OCI-LY7 (cell line): ENCODE measurements around the gene LPAR1. TPM values are rescaled to one million over a fixed set of nuclear protein-coding genes. Genes with fewer than 3 reads are reported as not detected.

Source experiments
- BruUV-seq: library from RNA; stranded (reverse); fragments of 400-500 nt; replicated peaks from 2 replicates; lab custom pipeline; 2021; lab: Mats Ljungman, UMichigan
- CTCF ChIA-PET: fragments of 300-600 bp; sonication (Branson Sonifier 250); formaldehyde crosslinking; loops from one replicate; lab custom pipeline; 2022; ENCODE audit warnings: antibody characterized with exemption; ENCODE audit not compliant: unreplicated experiment; lab: Charles Lee
- POLR2A ChIA-PET: fragments of 300-600 bp; sonication (Branson Sonifier 250); formaldehyde crosslinking; loops from one replicate; lab custom pipeline; 2022; ENCODE audit warnings: antibody characterized with exemption; lab: Charles Lee
- DNase-seq: peaks from one replicate; pipeline ENCODE4 v3.0.0-alpha.2; 2015; ENCODE audit warnings: low spot score
- H2AFZ ChIP-seq: fragments of 200-600 bp; sonication (generic), shearing (Covaris generic); 2 replicates; pipeline ENCODE4 v1.6.1; 2014; ENCODE audit warnings: mild to moderate bottlenecking, antibody characterized with exemption, low read length, moderate library complexity
- H3K27ac ChIP-seq: fragments of 200-600 bp; sonication (generic); 2 replicates; pipeline ENCODE4 v1.5.1; 2014; ENCODE audit warnings: mixed run types, low read depth, mild to moderate bottlenecking, moderate library complexity, low read length, inconsistent platforms; ENCODE audit not compliant: poor library complexity, severe bottlenecking
- H3K36me3 ChIP-seq: fragments of 200-600 bp; sonication (generic); 2 replicates; pipeline ENCODE4 v1.6.1; 2014; ENCODE audit warnings: mild to moderate bottlenecking, antibody characterized with exemption, low read length, moderate library complexity, mixed read lengths; ENCODE audit not compliant: insufficient read depth
- H3K4me1 ChIP-seq: fragments of 200-600 bp; sonication (generic); 2 replicates; pipeline ENCODE4 v1.5.1; 2014; ENCODE audit warnings: mild to moderate bottlenecking, low read length; ENCODE audit not compliant: insufficient read depth, poor library complexity, severe bottlenecking
- H3K4me2 ChIP-seq: fragments of 200-600 bp; sonication (generic); 2 replicates; pipeline ENCODE4 v1.6.1; 2014; ENCODE audit warnings: mild to moderate bottlenecking, low read length
- H3K4me3 ChIP-seq: fragments of 200-600 bp; sonication (generic); 2 replicates; pipeline ENCODE4 v1.5.1; 2014; ENCODE audit warnings: mild to moderate bottlenecking, low read depth, low read length; ENCODE audit not compliant: poor library complexity, severe bottlenecking
- H3K79me2 ChIP-seq: fragments of 200-600 bp; sonication (generic); 2 replicates; pipeline ENCODE4 v1.6.1; 2016; ENCODE audit warnings: low read depth, mild to moderate bottlenecking, low read length, moderate library complexity, mixed read lengths; ENCODE audit not compliant: insufficient read depth
- H3K9me2 ChIP-seq: fragments of 200-600 bp; sonication (generic); 2 replicates; pipeline ENCODE4 v1.6.1; 2016; ENCODE audit warnings: mild to moderate bottlenecking, low read length, mixed read lengths; ENCODE audit not compliant: insufficient read depth
- H3K9me3 ChIP-seq: fragments of 200-600 bp; sonication (generic); 2 replicates; pipeline ENCODE4 v1.6.1; 2014; ENCODE audit warnings: mild to moderate bottlenecking, mixed run types, low read length, mixed read lengths
- H4K20me1 ChIP-seq: fragments of 200-600 bp; sonication (generic); 2 replicates; pipeline ENCODE4 v1.6.1; 2014; ENCODE audit warnings: mild to moderate bottlenecking, antibody characterized with exemption, low read length, moderate library complexity, mixed read lengths; ENCODE audit not compliant: insufficient read depth
- EZH2phosphoT487 ChIP-seq: fragments of 200-600 bp; sonication (generic); IDR thresholded peaks from 2 replicates; pipeline ENCODE4 v1.6.1; 2018; ENCODE audit warnings: low read depth, borderline replicate concordance, mild to moderate bottlenecking, mixed run types, antibody characterized with exemption, low read length, moderate library complexity, mixed read lengths
- intact Hi-C: fragments of 100-400 bp; cut with micrococcal nuclease; formaldehyde crosslinking; loops from one replicate; pipeline ENCODE4 v1.10.0; 2022; ENCODE audit not compliant: unreplicated experiment
- total RNA-seq, 2 experiments: library from RNA; depleted of rRNA in 1 of 2; stranded (reverse); fragments of >200 nt in 1 of 2; shearing (Covaris generic) in 1 of 2; gene quantifications; 2 replicates each; pipeline ENCODE4 v1.2.3, GENCODE V29; 2014 to 2022
- TF ChIP-seq, protein P1 (sequence below): fragments of 200-600 bp; sonication (generic); conservative IDR thresholded peaks from 2 replicates; pipeline ENCODE4 v1.5.1; 2014; ENCODE audit warnings: mild to moderate bottlenecking, antibody characterized with exemption, low read length, moderate library complexity, mixed read lengths

Gene LPAR1
- total RNA-seq, 2 experiments from 2014 or later = not detected

DNA sequence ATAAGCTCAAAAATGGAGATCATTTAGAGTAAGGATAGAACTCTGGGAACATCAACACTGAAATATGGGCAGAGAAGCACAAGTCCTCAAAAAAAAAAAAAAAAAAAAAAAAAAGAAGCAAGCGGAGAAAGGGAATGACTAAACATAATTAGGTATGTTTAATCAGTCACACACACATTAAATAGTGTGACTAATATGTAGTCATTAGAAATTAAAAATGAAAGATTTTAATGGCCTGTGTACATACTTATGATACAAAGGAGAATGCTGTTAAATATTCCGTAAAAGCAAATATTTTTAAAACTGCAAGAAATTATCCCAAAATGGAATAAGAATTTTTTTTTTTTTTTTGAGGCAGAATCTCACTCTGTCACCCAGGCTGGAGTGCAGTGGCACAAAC, 10.5 kb downstream of the LPAR1 start:
- H2AFZ ChIP-seq = no peak overlapping the region
- no TSS peak for BruUV-seq
- no peaks in the 10 kb centered on the region for H4K20me1 ChIP-seq
- no peak for TF ChIP-seq EZH2phosphoT487
- TF ChIP-seq, protein P1, sequence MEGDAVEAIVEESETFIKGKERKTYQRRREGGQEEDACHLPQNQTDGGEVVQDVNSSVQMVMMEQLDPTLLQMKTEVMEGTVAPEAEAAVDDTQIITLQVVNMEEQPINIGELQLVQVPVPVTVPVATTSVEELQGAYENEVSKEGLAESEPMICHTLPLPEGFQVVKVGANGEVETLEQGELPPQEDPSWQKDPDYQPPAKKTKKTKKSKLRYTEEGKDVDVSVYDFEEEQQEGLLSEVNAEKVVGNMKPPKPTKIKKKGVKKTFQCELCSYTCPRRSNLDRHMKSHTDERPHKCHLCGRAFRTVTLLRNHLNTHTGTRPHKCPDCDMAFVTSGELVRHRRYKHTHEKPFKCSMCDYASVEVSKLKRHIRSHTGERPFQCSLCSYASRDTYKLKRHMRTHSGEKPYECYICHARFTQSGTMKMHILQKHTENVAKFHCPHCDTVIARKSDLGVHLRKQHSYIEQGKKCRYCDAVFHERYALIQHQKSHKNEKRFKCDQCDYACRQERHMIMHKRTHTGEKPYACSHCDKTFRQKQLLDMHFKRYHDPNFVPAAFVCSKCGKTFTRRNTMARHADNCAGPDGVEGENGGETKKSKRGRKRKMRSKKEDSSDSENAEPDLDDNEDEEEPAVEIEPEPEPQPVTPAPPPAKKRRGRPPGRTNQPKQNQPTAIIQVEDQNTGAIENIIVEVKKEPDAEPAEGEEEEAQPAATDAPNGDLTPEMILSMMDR = no peak
- H3K4me1 ChIP-seq = no peaks in the 10 kb centered on the region
- no peaks in the 10 kb centered on the region for H3K36me3 ChIP-seq
- H3K4me2 ChIP-seq = no peak overlapping the region
- no peaks in the 10 kb centered on the region for H3K9me3 ChIP-seq
- DNase-seq = no peak
- H3K4me3 ChIP-seq = no peak overlapping the region
- ChIA-PET POLR2A (no interaction called here), CTCF (no interaction called here)
- no peaks in the 10 kb centered on the region for H3K79me2 ChIP-seq
- no peaks in the 10 kb centered on the region for H3K9me2 ChIP-seq
- intact Hi-C loops = no loop called here
- no peak overlapping the region for H3K27ac ChIP-seq

DNA sequence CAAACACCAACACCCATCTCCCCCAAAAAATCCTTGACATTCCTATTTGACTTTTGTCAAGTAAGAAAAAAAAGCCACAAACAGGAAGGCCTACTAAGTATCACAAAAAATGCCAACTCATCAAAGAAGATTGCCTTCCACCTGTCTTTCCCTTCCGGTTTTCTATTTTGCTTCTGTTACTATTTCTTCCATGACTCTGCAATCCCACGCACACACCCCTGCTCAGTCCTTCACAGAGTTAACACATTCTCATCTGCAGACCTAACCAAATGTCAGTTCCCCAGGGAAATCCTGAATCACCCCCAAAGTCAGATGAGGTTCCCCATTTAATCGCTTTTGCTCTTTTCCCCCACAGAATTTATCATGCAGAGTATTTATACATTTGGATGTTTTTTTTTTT, 15.1 kb downstream of the LPAR1 start:
- H4K20me1 ChIP-seq = no peaks in the 10 kb centered on the region
- no TSS peak for BruUV-seq
- no peak overlapping the region for H3K27ac ChIP-seq
- no peaks in the 10 kb centered on the region for H3K79me2 ChIP-seq
- intact Hi-C loops = no loop called here
- no peaks in the 10 kb centered on the region for H3K9me2 ChIP-seq
- no peaks in the 10 kb centered on the region for H3K4me1 ChIP-seq
- no peaks in the 10 kb centered on the region for H3K36me3 ChIP-seq
- TF ChIP-seq EZH2phosphoT487 = no peak
- TF ChIP-seq, protein P1 = no peak
- POLR2A ChIA-PET = no interaction called here
- H2AFZ ChIP-seq = no peak overlapping the region
- DNase-seq = no peak
- CTCF ChIA-PET = no interaction called here
- H3K4me2 ChIP-seq = no peak overlapping the region
- H3K4me3 ChIP-seq = no peak overlapping the region
- H3K9me3 ChIP-seq = no peaks in the 10 kb centered on the region

- Histone ChIP-seq H2AFZ (no peak overlapping the region), H3K79me2 (no peaks in the 10 kb centered on the region), H3K4me2 (no peak overlapping the region), H3K4me3 (no peak overlapping the region), H3K27ac (no peak overlapping the region), H3K9me2 (no peaks in the 10 kb centered on the region), H3K4me1 (no peaks in the 10 kb centered on the region), H3K9me3 (no peaks in the 10 kb centered on the region), H3K36me3 (no peaks in the 10 kb centered on the region), H4K20me1 (no peaks in the 10 kb centered on the region)
- no TSS peak for BruUV-seq
- TF ChIP-seq, protein P1 = no peak
- no peak for TF ChIP-seq EZH2phosphoT487
- CTCF ChIA-PET = no interaction called here
- no peak for DNase-seq
- POLR2A ChIA-PET = no interaction called here
- intact Hi-C loops = no loop called here
Observed at GRCh38 chr9:111020594-111020993, 17.7 kb downstream of the LPAR1 start.
